HCT116 (cell line): ENCODE measurements around the gene PPP1R11. TPM values are rescaled to one million over a fixed set of nuclear protein-coding genes. Genes with fewer than 3 reads are reported as not detected.

Experiments used
- ATAC-seq: fragments of 200-7000 bp; cut with Tn5 transposase; 2 replicates; pipeline ENCODE4 v1.9.1; 2020; ENCODE audit warnings: mild to moderate bottlenecking, moderate library complexity
- BruUV-seq: library from RNA; stranded (reverse); fragments of 400-500 nt; replicated peaks from 2 replicates; lab custom pipeline; 2021; lab: Mats Ljungman, UMichigan
- CTCF ChIA-PET: fragments of 300-600 bp; sonication (Branson Sonifier 250); formaldehyde crosslinking; loops from one replicate; lab custom pipeline; 2021; ENCODE audit warnings: antibody characterized with exemption; lab: Charles Lee
- POLR2A ChIA-PET: fragments of 300-600, 350-600 bp; sonication (Branson Sonifier 250); formaldehyde crosslinking; loops from one replicate; lab custom pipeline; 2021; ENCODE audit warnings: antibody characterized with exemption; lab: Charles Lee
- RAD21 ChIA-PET, 2 experiments: fragments of 300-600 bp; sonication (Branson Sonifier 250); formaldehyde crosslinking; loops; one replicate each; lab custom pipeline; 2023; ENCODE audit warnings: low total read pairs in 2 of 2; ENCODE audit not compliant: uncharacterized antibody in 2 of 2, unreplicated experiment in 2 of 2, low non-redundant PET in 1 of 2; lab: Charles Lee
- DNase-seq: peaks from one replicate; pipeline ENCODE4 v3.0.0-alpha.2; 2010; ENCODE audit warnings: low read depth, low spot score
- H2AFZ ChIP-seq: fragments of 200-600 bp; shearing (Covaris generic), sonication (generic); 2 replicates; pipeline ENCODE4 v1.6.1; 2017; ENCODE audit warnings: low read depth, mixed run types, mixed read lengths, antibody characterized with exemption, low read length; ENCODE audit not compliant: poor library complexity, severe bottlenecking
- H3K27ac ChIP-seq: 2 replicates; pipeline ENCODE4 v1.5.1; 2012; ENCODE audit warnings: low read depth, low read length
- H3K27me3 ChIP-seq: fragments of 200-600 bp; sonication (generic); 2 replicates; pipeline ENCODE4 v1.6.1; 2016; ENCODE audit warnings: mixed run types, low read length, mixed read lengths; ENCODE audit not compliant: insufficient read depth
- H3K36me3 ChIP-seq, 2 experiments: fragments of 200-500 bp in 1 of 2; fragments of 200-600 bp in 1 of 2; sonication (Bioruptor generic) in 1 of 2; sonication (generic) in 1 of 2; 2 replicates each; pipeline versions ENCODE4 v1.5.1 to v1.6.1; 2014 to 2016; ENCODE audit warnings: low read length in 2 of 2, inconsistent platforms in 1 of 2, mixed read lengths in 1 of 2, mixed run types in 1 of 2; ENCODE audit not compliant: insufficient read depth in 2 of 2, control insufficient read depth in 1 of 2
- H3K4me1 ChIP-seq, 2 experiments: fragments of 200-600 bp in 1 of 2; sonication (generic) in 1 of 2; 2 replicates each; pipeline versions ENCODE4 v1.5.1 to v1.6.1; 2012 to 2017; ENCODE audit warnings: low read length in 2 of 2, inconsistent platforms in 1 of 2, mild to moderate bottlenecking in 1 of 2, mixed read lengths in 1 of 2, mixed run types in 1 of 2, moderate library complexity in 1 of 2; ENCODE audit not compliant: insufficient read depth in 2 of 2, control insufficient read depth in 1 of 2
- H3K4me2 ChIP-seq: fragments of 200-600 bp; sonication (generic); 2 replicates; pipeline ENCODE4 v1.6.1; 2017; ENCODE audit warnings: mixed run types, low read length, mixed read lengths
- H3K4me3 ChIP-seq, 2 experiments: fragments of 200-600 bp in 1 of 2; sonication (generic) in 1 of 2; replicated peaks in 1 of 2; 2 replicates each; pipeline ENCODE4 v1.5.1; 2011 to 2016; ENCODE audit warnings: low read length in 2 of 2, control low read depth in 1 of 2, low read depth in 1 of 2, mild to moderate bottlenecking in 1 of 2, mixed read lengths in 1 of 2, mixed run types in 1 of 2
- H3K79me2 ChIP-seq: fragments of 200-600 bp; sonication (generic); 2 replicates; pipeline ENCODE4 v1.6.1; 2017; ENCODE audit warnings: mild to moderate bottlenecking, mixed run types, low read length, moderate library complexity, mixed read lengths; ENCODE audit not compliant: insufficient read depth
- H3K9ac ChIP-seq: fragments of 200-600 bp; sonication (generic); 2 replicates; pipeline ENCODE4 v1.6.1; 2016; ENCODE audit warnings: low read length, mixed read lengths
- H3K9me2 ChIP-seq: fragments of 200-600 bp; sonication (generic), shearing (Covaris generic); 2 replicates; pipeline ENCODE4 v1.6.1; 2017; ENCODE audit warnings: mixed run types, mild to moderate bottlenecking, moderate library complexity; ENCODE audit not compliant: insufficient read depth
- H3K9me3 ChIP-seq, 2 experiments: fragments of 200-500 bp in 1 of 2; fragments of 200-600 bp in 1 of 2; sonication (Bioruptor generic) in 1 of 2; sonication (generic) in 1 of 2; 2 replicates each; pipeline ENCODE4 v1.6.1; 2014 to 2017; ENCODE audit warnings: low read length in 2 of 2, mixed read lengths in 2 of 2, inconsistent platforms in 1 of 2, low read depth in 1 of 2, mild to moderate bottlenecking in 1 of 2, mixed run types in 1 of 2, moderate library complexity in 1 of 2; ENCODE audit not compliant: control insufficient read depth in 1 of 2, insufficient read depth in 1 of 2
- H4K20me1 ChIP-seq: fragments of 200-600 bp; sonication (generic), shearing (Covaris generic); 2 replicates; pipeline ENCODE4 v1.6.1; 2017; ENCODE audit warnings: mixed run types, mild to moderate bottlenecking, moderate library complexity; ENCODE audit not compliant: insufficient read depth
- CEBPB ChIP-seq: IDR thresholded peaks from 2 replicates; pipeline ENCODE4 v1.6.1; 2012; ENCODE audit warnings: low read depth
- CTCF ChIP-seq, 3 experiments: fragments of 200-600 bp in 1 of 3; sonication (generic) in 1 of 3; IDR thresholded peaks in 2 of 3; conservative IDR thresholded peaks in 1 of 3; 2 replicates each; pipeline ENCODE4 v1.5.1; 2012 to 2017; ENCODE audit warnings: low read depth in 2 of 3, low read length in 2 of 3, antibody characterized with exemption in 1 of 3, borderline replicate concordance in 1 of 3, control low read depth in 1 of 3, mild to moderate bottlenecking in 1 of 3, mixed read lengths in 1 of 3, mixed run types in 1 of 3, moderate library complexity in 1 of 3; ENCODE audit not compliant: insufficient read depth in 1 of 3
- EGR1 ChIP-seq: IDR thresholded peaks from 2 replicates; pipeline ENCODE4 v1.6.1; 2012; ENCODE audit warnings: low read depth
- ELF1 ChIP-seq: IDR thresholded peaks from 2 replicates; pipeline ENCODE4 v1.6.1; 2012; ENCODE audit warnings: low read depth, borderline replicate concordance
- EZH2 ChIP-seq: fragments of 200-600 bp; sonication (generic); IDR thresholded peaks from 2 replicates; pipeline ENCODE4 v1.6.1; 2017; ENCODE audit warnings: antibody characterized with exemption, mixed run types
- EZH2phosphoT487 ChIP-seq: fragments of 200-600 bp; IDR thresholded peaks from 2 replicates; pipeline ENCODE4 v1.6.1; 2018; ENCODE audit warnings: antibody characterized with exemption, borderline replicate concordance
- FOSL1 ChIP-seq: IDR thresholded peaks from 2 replicates; pipeline ENCODE4 v1.6.1; 2012; ENCODE audit warnings: low read depth
- JUND ChIP-seq: IDR thresholded peaks from 2 replicates; pipeline ENCODE4 v1.6.1; 2012
- POLR2AphosphoS5 ChIP-seq: IDR thresholded peaks from 2 replicates; pipeline ENCODE4 v1.6.1; 2011; ENCODE audit warnings: mild to moderate bottlenecking, low read depth, low read length, moderate library complexity
- RAD21 ChIP-seq: IDR thresholded peaks from 2 replicates; pipeline ENCODE4 v1.6.1; 2012; ENCODE audit warnings: low read depth, mild to moderate bottlenecking
- SIN3A ChIP-seq: IDR thresholded peaks from 2 replicates; pipeline ENCODE4 v1.6.1; 2012; ENCODE audit warnings: low read depth
- SP1 ChIP-seq: IDR thresholded peaks from 2 replicates; pipeline ENCODE4 v1.6.1; 2012; ENCODE audit warnings: low read depth
- SRF ChIP-seq: IDR thresholded peaks from 2 replicates; pipeline ENCODE4 v1.6.1; 2012; ENCODE audit warnings: low read depth
- TCF7L2 ChIP-seq: IDR thresholded peaks from 2 replicates; pipeline ENCODE4 v1.7.0; 2011; ENCODE audit warnings: borderline replicate concordance, inconsistent platforms; ENCODE audit not compliant: insufficient read depth, insufficient read length; ENCODE audit errors: extremely low read depth
- YY1 ChIP-seq: IDR thresholded peaks from 2 replicates; pipeline ENCODE4 v1.6.1; 2011; ENCODE audit warnings: low read length, low read depth, moderate library complexity, mild to moderate bottlenecking; ENCODE audit not compliant: insufficient replicate concordance; ENCODE audit errors: extremely low read depth
- ZBTB33 ChIP-seq: IDR thresholded peaks from 2 replicates; pipeline ENCODE4 v1.6.1; 2011; ENCODE audit warnings: mild to moderate bottlenecking, low read length, moderate library complexity; ENCODE audit not compliant: insufficient replicate concordance; ENCODE audit errors: extremely low read depth
- ZNF274 ChIP-seq: fragments of 200-500 bp; sonication (Bioruptor generic); IDR thresholded peaks from 2 replicates; pipeline ENCODE4 v1.6.1; 2014; ENCODE audit warnings: mild to moderate bottlenecking, low read depth, low read length, inconsistent platforms
- intact Hi-C: fragments of 100-400 bp; cut with micrococcal nuclease; formaldehyde crosslinking; loops from 2 replicates; pipeline ENCODE4 v1.10.0; 2022
- total RNA-seq: library from RNA; stranded (reverse); gene quantifications from one replicate; pipeline ENCODE4 v1.2.1, GENCODE V29; 2021; ENCODE audit not compliant: unreplicated experiment
- TF ChIP-seq, protein P1 (sequence below): IDR thresholded peaks from 2 replicates; pipeline ENCODE4 v1.6.1; 2012; ENCODE audit warnings: low read depth

PPP1R11 gene
- total RNA-seq, 1 experiment from 2014 or later: 29.3 TPM

GRCh38 chr6:30061092-30061857 is 5.7 kb upstream of the PPP1R11 start, which contains the start of gene POLR1H:
Gene POLR1H, plus strand, starts transcription at chr6:30061265. Its CDS starts 260 bp downstream, at chr6:30061525.
- Histone ChIP-seq H3K79me2 (peaks cover 41% of the 10 kb centered on the region), H3K9me3 (no peaks in the 10 kb centered on the region), H3K27ac (peak within 1 kb of the TSS; percentile 62), H3K4me1 (peaks cover 14 to 21% of the 10 kb centered on the region in 2 experiments; a peak in 3 of 4 replicates), H3K27me3 (no peaks in the 10 kb centered on the region), H3K9me2 (no peaks in the 10 kb centered on the region), H3K36me3 (peaks cover 0 to 13% of the 10 kb centered on the region in 2 experiments; a peak in 3 of 4 replicates), H3K4me3 (peak within 1 kb of the TSS; percentile 93 to 100), H3K9ac (peak within 1 kb of the TSS; percentile 97), H4K20me1 (no peaks in the 10 kb centered on the region), H3K4me2 (peak within 1 kb of the TSS; percentile 96), H2AFZ (peak within 1 kb of the TSS; percentile 55)
- CTCF ChIA-PET: interaction anchor here (1.6 kb wide), 1 partner anchor 127 kb away, joined by 3 read pairs; no protein-coding TSS in a partner anchor
- ATAC-seq: peak; percentile 98
- intact Hi-C loops: no loop called here
- POLR2A ChIA-PET: interaction anchor here (0.9 to 2.3 kb wide), 3 partner anchors 30 to 107 kb away, joined by 3 to 6 read pairs (median 4); no protein-coding TSS in a partner anchor
- RAD21 ChIA-PET: interaction anchor here in 1 of 2 experiments (1.3 kb wide), 1 partner anchor 41 kb away, joined by 4 read pairs; no protein-coding TSS in a partner anchor
- BruUV-seq: TSS peak; percentile 74
- peak; percentile 92 for DNase-seq
- TF ChIP-seq SIN3A (peak; percentile 97), ZNF274 (no peak), ZBTB33 (peak; percentile 57), ELF1 (no peak; the same call in 1 of the 2 replicates), FOSL1 (no peak), POLR2AphosphoS5 (peak; percentile 93), SRF (peak; percentile 90), JUND (peak; percentile 51), EZH2phosphoT487 (no peak), RAD21 (no peak; the same call in 1 of the 2 replicates), TCF7L2 (no peak), SP1 (peak; percentile 95), CTCF (IDR thresholded peaks at IDR 0.05 in 2 of 3, conservative IDR thresholded peaks at IDR 0.05 in 1 of 3; ENCODE audit: borderline replicate concordance in 1 of 3, insufficient read depth in 1 of 3, low read depth in 2 of 3, low read length in 2 of 3) (no peak), EGR1 (no peak), EZH2 (no peak), YY1 (peak; percentile 79), CEBPB (no peak)
- TF ChIP-seq, protein P1, sequence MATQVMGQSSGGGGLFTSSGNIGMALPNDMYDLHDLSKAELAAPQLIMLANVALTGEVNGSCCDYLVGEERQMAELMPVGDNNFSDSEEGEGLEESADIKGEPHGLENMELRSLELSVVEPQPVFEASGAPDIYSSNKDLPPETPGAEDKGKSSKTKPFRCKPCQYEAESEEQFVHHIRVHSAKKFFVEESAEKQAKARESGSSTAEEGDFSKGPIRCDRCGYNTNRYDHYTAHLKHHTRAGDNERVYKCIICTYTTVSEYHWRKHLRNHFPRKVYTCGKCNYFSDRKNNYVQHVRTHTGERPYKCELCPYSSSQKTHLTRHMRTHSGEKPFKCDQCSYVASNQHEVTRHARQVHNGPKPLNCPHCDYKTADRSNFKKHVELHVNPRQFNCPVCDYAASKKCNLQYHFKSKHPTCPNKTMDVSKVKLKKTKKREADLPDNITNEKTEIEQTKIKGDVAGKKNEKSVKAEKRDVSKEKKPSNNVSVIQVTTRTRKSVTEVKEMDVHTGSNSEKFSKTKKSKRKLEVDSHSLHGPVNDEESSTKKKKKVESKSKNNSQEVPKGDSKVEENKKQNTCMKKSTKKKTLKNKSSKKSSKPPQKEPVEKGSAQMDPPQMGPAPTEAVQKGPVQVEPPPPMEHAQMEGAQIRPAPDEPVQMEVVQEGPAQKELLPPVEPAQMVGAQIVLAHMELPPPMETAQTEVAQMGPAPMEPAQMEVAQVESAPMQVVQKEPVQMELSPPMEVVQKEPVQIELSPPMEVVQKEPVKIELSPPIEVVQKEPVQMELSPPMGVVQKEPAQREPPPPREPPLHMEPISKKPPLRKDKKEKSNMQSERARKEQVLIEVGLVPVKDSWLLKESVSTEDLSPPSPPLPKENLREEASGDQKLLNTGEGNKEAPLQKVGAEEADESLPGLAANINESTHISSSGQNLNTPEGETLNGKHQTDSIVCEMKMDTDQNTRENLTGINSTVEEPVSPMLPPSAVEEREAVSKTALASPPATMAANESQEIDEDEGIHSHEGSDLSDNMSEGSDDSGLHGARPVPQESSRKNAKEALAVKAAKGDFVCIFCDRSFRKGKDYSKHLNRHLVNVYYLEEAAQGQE: no peak
